Measurements from ENCODE around the gene PSMC2.

GRCh38 chr7:103379270-103379975, 32.0 kb downstream of the PSMC2 start:
- TF ChIP-seq, protein P1, sequence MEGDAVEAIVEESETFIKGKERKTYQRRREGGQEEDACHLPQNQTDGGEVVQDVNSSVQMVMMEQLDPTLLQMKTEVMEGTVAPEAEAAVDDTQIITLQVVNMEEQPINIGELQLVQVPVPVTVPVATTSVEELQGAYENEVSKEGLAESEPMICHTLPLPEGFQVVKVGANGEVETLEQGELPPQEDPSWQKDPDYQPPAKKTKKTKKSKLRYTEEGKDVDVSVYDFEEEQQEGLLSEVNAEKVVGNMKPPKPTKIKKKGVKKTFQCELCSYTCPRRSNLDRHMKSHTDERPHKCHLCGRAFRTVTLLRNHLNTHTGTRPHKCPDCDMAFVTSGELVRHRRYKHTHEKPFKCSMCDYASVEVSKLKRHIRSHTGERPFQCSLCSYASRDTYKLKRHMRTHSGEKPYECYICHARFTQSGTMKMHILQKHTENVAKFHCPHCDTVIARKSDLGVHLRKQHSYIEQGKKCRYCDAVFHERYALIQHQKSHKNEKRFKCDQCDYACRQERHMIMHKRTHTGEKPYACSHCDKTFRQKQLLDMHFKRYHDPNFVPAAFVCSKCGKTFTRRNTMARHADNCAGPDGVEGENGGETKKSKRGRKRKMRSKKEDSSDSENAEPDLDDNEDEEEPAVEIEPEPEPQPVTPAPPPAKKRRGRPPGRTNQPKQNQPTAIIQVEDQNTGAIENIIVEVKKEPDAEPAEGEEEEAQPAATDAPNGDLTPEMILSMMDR (IDR thresholded peaks at IDR 0.05), result no peak
- TF ChIP-seq EP300 (IDR thresholded peaks at IDR 0.05), result no peak
